Esophagus squamous epithelium (tissue), 4 donors: ENCODE data around the gene JAZF1.

Experiments used
- CTCF ChIP-seq, 6 experiments: fragments of 450-650 bp in 4 of 6; fragments of 200-600 bp in 2 of 6; sonication (generic) in 2 of 6; IDR thresholded peaks; one replicate each; pipeline ENCODE4 v1.5.1; 2016 to 2019; ENCODE audit warnings: antibody characterized with exemption in 6 of 6, mild to moderate bottlenecking in 4 of 6, moderate library complexity in 4 of 6
- POLR2A ChIP-seq, 4 donors: fragments of 450-650 bp; IDR thresholded peaks; one replicate each; pipeline ENCODE4 v1.6.1; 2017; ENCODE audit warnings: antibody characterized with exemption in 4 of 4, mild to moderate bottlenecking in 4 of 4, moderate library complexity in 3 of 4

DNA sequence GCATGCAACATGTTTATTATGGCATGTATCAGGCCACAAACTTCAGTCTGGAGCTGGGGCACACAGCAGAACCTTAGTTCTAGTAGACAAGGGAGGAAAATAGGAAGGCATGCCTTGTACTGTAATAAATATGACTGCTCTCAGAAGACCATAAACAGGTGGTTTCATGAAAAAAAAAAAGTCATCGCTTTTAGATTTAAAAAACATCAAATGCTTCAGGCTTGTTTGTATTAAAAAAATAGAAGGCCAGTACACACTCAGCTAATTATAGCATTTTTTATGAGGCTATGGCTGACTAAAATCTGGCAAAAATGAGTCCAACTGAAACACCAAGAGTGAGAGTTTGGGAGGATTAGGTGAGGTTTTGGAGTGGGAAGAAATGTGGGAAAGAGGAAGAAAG is 204.1 kb downstream of the JAZF1 start:
- TF ChIP-seq CTCF (IDR thresholded peaks at IDR 0.05) (no peak), POLR2A (IDR thresholded peaks at IDR 0.05) (no peak)
